GM12873 (cell line): Measurements from ENCODE around the gene UBAC1.
A peak's percentile ranks its signal among the peaks of the same experiment; 100 is the strongest.

Source experiments
- CTCF ChIP-seq: IDR thresholded peaks from 2 replicates; pipeline ENCODE4 v1.5.1; 2012; ENCODE audit warnings: low read depth, mild to moderate bottlenecking, moderate library complexity, low read length, control low read depth; ENCODE audit not compliant: insufficient read depth; ENCODE audit errors: missing control alignments

The UBAC1 gene

GRCh38 chr9:135992486-135993408 is 31.6 kb upstream of the UBAC1 start:
- no peak for TF ChIP-seq CTCF

GRCh38 chr9:135991771-135992170 is 30.6 kb upstream of the UBAC1 start:
- TF ChIP-seq CTCF = no peak

GRCh38 chr9:135990468-135991429 is 29.6 kb upstream of the UBAC1 start:
- no peak for TF ChIP-seq CTCF

GRCh38 chr9:135989722-135990467 is 28.7 kb upstream of the UBAC1 start:
- TF ChIP-seq CTCF = no peak

GRCh38 chr9:135989157-135989556 is 28.0 kb upstream of the UBAC1 start:
- peak; percentile 4 for TF ChIP-seq CTCF

GRCh38 chr9:135988493-135988892 is 27.3 kb upstream of the UBAC1 start:
- TF ChIP-seq CTCF = no peak

- TF ChIP-seq CTCF = no peak
Observed at GRCh38 chr9:135987838-135988404, 26.7 kb upstream of the UBAC1 start.
